Transverse colon (tissue), 4 donors: ENCODE measurements around the gene SLC2A13. TPM values are rescaled to one million over a fixed set of nuclear protein-coding genes. Genes with fewer than 3 reads are reported as not detected.
"Not testable (repeated sequence)": the region's sequence is repeated elsewhere in the genome, so short reads cannot be mapped to it uniquely, and the experiment has no call there.

Source experiments
- DNase-seq: peaks from one replicate; pipeline ENCODE4 v3.0.0-alpha.2; 2019
- H3K27ac ChIP-seq, 4 donors: fragments of 200-600 bp; sonication (generic); 2 replicates each; pipeline ENCODE4 v1.5.1; 2016 to 2018; ENCODE audit warnings: inconsistent platforms in 4 of 4
- H3K27me3 ChIP-seq: fragments of 200-600 bp; sonication (generic); 2 replicates; pipeline ENCODE4 v1.5.1; 2017; ENCODE audit warnings: inconsistent platforms
- H3K36me3 ChIP-seq, 4 donors: fragments of 200-600 bp; sonication (generic); 2 replicates each; pipeline ENCODE4 v1.5.1; 2017 to 2019; ENCODE audit warnings: inconsistent platforms in 4 of 4
- H3K4me1 ChIP-seq, 4 donors: fragments of 200-600 bp; sonication (generic); 2 replicates each; pipeline ENCODE4 v1.5.1; 2017 to 2020; ENCODE audit warnings: inconsistent platforms in 4 of 4
- H3K4me3 ChIP-seq, 4 donors: fragments of 200-600 bp; sonication (generic); 1 replicate in 1 of 4; 2 replicates in 3 of 4; pipeline versions ENCODE4 v1.5.1 to v1.6.1; 2017 to 2019; ENCODE audit warnings: inconsistent platforms in 4 of 4
- H3K9me3 ChIP-seq, 2 donors: fragments of 200-600 bp; sonication (generic); 2 replicates each; pipeline ENCODE4 v1.5.1; 2017 to 2019; ENCODE audit warnings: inconsistent platforms in 2 of 2
- EP300 ChIP-seq: sonication (generic); formaldehyde crosslinking; IDR thresholded peaks from one replicate; pipeline ENCODE4 v1.6.1; 2017; ENCODE audit warnings: antibody characterized with exemption, low read depth
- POLR2A ChIP-seq: fragments of 450-650 bp; IDR thresholded peaks from one replicate; pipeline ENCODE4 v1.6.1; 2016; ENCODE audit warnings: antibody characterized with exemption, mild to moderate bottlenecking, moderate library complexity
- POLR2AphosphoS5 ChIP-seq, 3 donors: sonication (generic); formaldehyde crosslinking; IDR thresholded peaks; one replicate each; pipeline ENCODE4 v1.6.1; 2016; ENCODE audit warnings: antibody characterized with exemption in 3 of 3
- WGBS, 2 donors: methylation state at CpG; one replicate each; pipeline ENCODE4 v1.1.5; 2018; ENCODE audit warnings: low coverage in 1 of 2; 5-methylcytosine and 5-hydroxymethylcytosine counted together
- in situ Hi-C, 4 donors: fragments of 200-750 bp; cut with MboI; loops; one replicate each; pipeline versions ENCODE4 v1.15.0 to v1.15.1; 2017; ENCODE audit warnings: low sequenced_read_pairs in 3 of 4, low pct_ligation_motif_present in 1 of 4, low pct_unique_long_range_greater_than_20kb in 1 of 4
- intact Hi-C: fragments of 100-400 bp; cut with DNase I; formaldehyde crosslinking; loops from one replicate; pipeline ENCODE4 v1.15.1; 2023; ENCODE audit warnings: low total_unique reads
- total RNA-seq, 4 donors: library from RNA; depleted of rRNA; stranded (reverse); fragments of >200 nt; gene quantifications; one replicate each; pipeline ENCODE4 v1.1.0, GENCODE V29; 2016
- TF ChIP-seq, protein P1 (sequence below), 5 experiments: fragments of 200-600 bp in 3 of 5; fragments of 450-650 bp in 2 of 5; sonication (generic) in 3 of 5; IDR thresholded peaks; 1 replicate in 2 of 5; 2 replicates in 3 of 5; pipeline ENCODE4 v1.5.1; 2016 to 2017; ENCODE audit warnings: antibody characterized with exemption in 5 of 5, inconsistent platforms in 3 of 5, mild to moderate bottlenecking in 2 of 5, moderate library complexity in 1 of 5

SLC2A13 gene
- total RNA-seq, 4 donors from 2014 or later: 31.8 to 70.7 (median 46.8) TPM

DNA sequence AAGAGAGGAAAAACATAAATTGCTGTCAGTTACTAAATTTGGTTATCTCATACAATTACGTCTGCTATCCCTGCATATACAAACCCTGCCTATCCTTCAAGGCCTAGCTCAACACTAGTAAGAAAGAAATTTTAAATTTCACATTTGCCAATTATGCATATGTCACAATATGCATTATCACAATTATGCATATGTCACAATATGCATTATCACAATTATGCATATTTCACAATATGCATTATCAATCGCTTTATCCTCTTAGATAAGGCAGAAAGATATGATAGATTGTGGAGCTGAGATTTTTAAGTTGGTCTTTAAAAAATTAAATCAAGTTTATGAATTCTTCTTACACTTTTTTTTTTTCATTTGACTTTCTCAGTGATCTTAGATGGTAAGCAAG lies 291.3 kb downstream of the SLC2A13 start:
- no peaks in the 10 kb centered on the region for H3K27me3 ChIP-seq
- H3K36me3 ChIP-seq: peaks cover 0 to 7% (median 0%) of the 10 kb centered on the region in 4 donors
- intact Hi-C loops (no loop called here), in situ Hi-C loops (no loop called here)
- no peak overlapping the region for H3K27ac ChIP-seq
- 46 to 63% methylated on average over 2 of the region's 2 CpGs for WGBS, 2 donors
- no peaks in the 10 kb centered on the region for H3K4me1 ChIP-seq
- peaks cover 11 to 15% of the 10 kb centered on the region in 2 donors for H3K9me3 ChIP-seq
- no peak overlapping the region for H3K4me3 ChIP-seq
- DNase-seq: no peak
- TF ChIP-seq POLR2A (no peak), EP300 (no peak), POLR2AphosphoS5 (IDR thresholded peaks at IDR 0.05) (no peak)
- TF ChIP-seq, protein P1, sequence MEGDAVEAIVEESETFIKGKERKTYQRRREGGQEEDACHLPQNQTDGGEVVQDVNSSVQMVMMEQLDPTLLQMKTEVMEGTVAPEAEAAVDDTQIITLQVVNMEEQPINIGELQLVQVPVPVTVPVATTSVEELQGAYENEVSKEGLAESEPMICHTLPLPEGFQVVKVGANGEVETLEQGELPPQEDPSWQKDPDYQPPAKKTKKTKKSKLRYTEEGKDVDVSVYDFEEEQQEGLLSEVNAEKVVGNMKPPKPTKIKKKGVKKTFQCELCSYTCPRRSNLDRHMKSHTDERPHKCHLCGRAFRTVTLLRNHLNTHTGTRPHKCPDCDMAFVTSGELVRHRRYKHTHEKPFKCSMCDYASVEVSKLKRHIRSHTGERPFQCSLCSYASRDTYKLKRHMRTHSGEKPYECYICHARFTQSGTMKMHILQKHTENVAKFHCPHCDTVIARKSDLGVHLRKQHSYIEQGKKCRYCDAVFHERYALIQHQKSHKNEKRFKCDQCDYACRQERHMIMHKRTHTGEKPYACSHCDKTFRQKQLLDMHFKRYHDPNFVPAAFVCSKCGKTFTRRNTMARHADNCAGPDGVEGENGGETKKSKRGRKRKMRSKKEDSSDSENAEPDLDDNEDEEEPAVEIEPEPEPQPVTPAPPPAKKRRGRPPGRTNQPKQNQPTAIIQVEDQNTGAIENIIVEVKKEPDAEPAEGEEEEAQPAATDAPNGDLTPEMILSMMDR (IDR thresholded peaks at IDR 0.05): no peak

GRCh38 chr12:39813776-39814175 lies 292.1 kb downstream of the SLC2A13 start:
- 83 to 84% methylated on average over 5 of the region's 5 CpGs for WGBS, 2 donors
- intact Hi-C loops: no loop called here

GRCh38 chr12:39812456-39812855 lies 293.4 kb downstream of the SLC2A13 start:
- DNase-seq, H3K4me3 ChIP-seq, in situ Hi-C loops, H3K27me3 ChIP-seq, H3K36me3 ChIP-seq, H3K27ac ChIP-seq, H3K4me1 ChIP-seq, intact Hi-C loops: not testable (repeated sequence)
- H3K9me3 ChIP-seq: peaks cover 11 to 15% of the 10 kb centered on the region in 2 donors
- 95 to 100% methylated on average over 3 to 10 of the region's 10 CpGs for WGBS, 2 donors

More at GRCh38 chr12:39813776-39814175, 292.1 kb downstream of the SLC2A13 start:
- H3K36me3 ChIP-seq: peaks cover 0 to 7% (median 0%) of the 10 kb centered on the region in 4 donors
- H3K4me3 ChIP-seq: no peak overlapping the region
- no peaks in the 10 kb centered on the region for H3K4me1 ChIP-seq
- TF ChIP-seq POLR2A (no peak), POLR2AphosphoS5 (IDR thresholded peaks at IDR 0.05) (no peak), EP300 (no peak)
- TF ChIP-seq, protein P1 (IDR thresholded peaks at IDR 0.05): no peak
- no peak overlapping the region for H3K27ac ChIP-seq
- in situ Hi-C loops: no loop called here
- no peaks in the 10 kb centered on the region for H3K27me3 ChIP-seq
- no peak for DNase-seq
- peaks cover 11 to 15% of the 10 kb centered on the region in 2 donors for H3K9me3 ChIP-seq

DNA sequence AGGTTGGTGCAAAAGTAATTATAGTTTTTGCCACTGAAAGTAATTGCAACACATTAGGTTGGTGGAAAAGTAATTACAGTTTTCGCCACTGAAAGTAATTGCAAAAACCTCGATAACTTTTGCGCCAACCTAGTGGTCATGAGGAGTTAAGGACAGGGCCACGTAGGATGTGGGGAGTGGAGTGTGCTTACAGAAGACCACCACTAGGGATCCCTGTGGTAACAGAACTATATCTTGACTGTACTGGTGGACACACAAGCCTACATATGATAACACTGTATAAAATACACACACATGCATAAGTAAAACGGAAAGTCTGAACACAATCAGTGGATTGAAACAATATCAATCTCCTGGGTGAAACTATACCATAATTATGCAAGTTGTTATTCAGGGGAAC lies 298.8 kb downstream of the SLC2A13 start:
- Histone ChIP-seq H3K4me1 (peaks cover 0 to 4% (median 0%) of the 10 kb centered on the region in 4 donors), H3K36me3 (peaks cover 0 to 7% (median 0%) of the 10 kb centered on the region in 4 donors), H3K4me3 (no peak overlapping the region), H3K9me3 (peaks cover 11 to 15% of the 10 kb centered on the region in 2 donors), H3K27me3 (no peaks in the 10 kb centered on the region), H3K27ac (no peak overlapping the region)
- TF ChIP-seq, protein P1 (IDR thresholded peaks at IDR 0.05): no peak
- TF ChIP-seq POLR2A (no peak), EP300 (no peak), POLR2AphosphoS5 (IDR thresholded peaks at IDR 0.05) (no peak)
- intact Hi-C loops: no loop called here
- in situ Hi-C loops: no loop called here
- no peak for DNase-seq
- WGBS, 2 donors: 65 to 83% methylated on average over 5 of the region's 5 CpGs

DNA sequence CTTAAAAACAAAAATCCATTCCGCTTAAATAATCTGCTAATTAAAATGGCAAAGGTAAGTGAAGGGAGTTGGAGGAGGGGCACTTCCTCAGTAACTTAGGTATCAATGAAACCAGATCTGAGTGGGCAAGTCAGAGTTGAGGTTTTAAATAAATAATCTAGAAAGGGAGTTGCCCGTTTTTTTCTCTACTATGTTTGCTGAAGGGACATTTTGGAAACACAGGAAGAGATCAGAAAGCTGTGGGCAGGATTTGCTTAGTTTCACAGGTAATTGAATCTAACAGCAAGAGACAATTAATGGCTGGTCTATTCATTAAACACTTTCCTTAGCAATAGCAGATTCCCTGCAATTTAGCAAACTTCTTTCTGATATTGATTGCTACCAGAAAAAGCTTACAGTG lies 300.2 kb downstream of the SLC2A13 start:
- no peaks in the 10 kb centered on the region for H3K27me3 ChIP-seq
- intact Hi-C loops (no loop called here), in situ Hi-C loops (no loop called here)
- no peak for TF ChIP-seq POLR2AphosphoS5 (IDR thresholded peaks at IDR 0.05)
- TF ChIP-seq POLR2A: no peak
- no peak for TF ChIP-seq EP300
- TF ChIP-seq, protein P1 (IDR thresholded peaks at IDR 0.05): no peak
- peaks cover 0 to 4% (median 0%) of the 10 kb centered on the region in 4 donors for H3K4me1 ChIP-seq
- WGBS, 2 donors: 58 to 61% methylated on average over 2 of the region's 2 CpGs
- DNase-seq: no peak
- peaks cover 0 to 5% (median 0%) of the 10 kb centered on the region in 4 donors for H3K36me3 ChIP-seq
- peaks cover 5 to 10% of the 10 kb centered on the region in 2 donors for H3K9me3 ChIP-seq
- no peak overlapping the region for H3K4me3 ChIP-seq
- no peak overlapping the region for H3K27ac ChIP-seq
